HG03342 (cell line): Measurements from ENCODE around the gene LPP.

Experiments
- ATAC-seq: cut with Tn5 transposase; IDR thresholded peaks from one replicate; pipeline ENCODE4 v1.9.1; 2021; ENCODE audit warnings: mild to moderate bottlenecking, moderate library complexity; ENCODE audit not compliant: unreplicated experiment

The LPP gene

GRCh38 chr3:188832961-188833721, 679.2 kb downstream of the LPP start:
- ATAC-seq = no peak

GRCh38 chr3:188834349-188834748, 680.4 kb downstream of the LPP start:
- ATAC-seq = no peak

GRCh38 chr3:188839187-188839695, 685.3 kb downstream of the LPP start:
- ATAC-seq = no peak

GRCh38 chr3:188840290-188840689, 686.3 kb downstream of the LPP start:
- ATAC-seq = no peak

- no peak for ATAC-seq
Measured at GRCh38 chr3:188841906-188842305, 687.9 kb downstream of the LPP start.

- ATAC-seq = no peak
Measured at GRCh38 chr3:188842639-188843038, 688.7 kb downstream of the LPP start.

GRCh38 chr3:188844096-188844495, 690.1 kb downstream of the LPP start:
- ATAC-seq = no peak

- no peak for ATAC-seq
Measured at GRCh38 chr3:188845514-188845913, 691.6 kb downstream of the LPP start.

- ATAC-seq = no peak
Measured at GRCh38 chr3:188848947-188849346, 695.0 kb downstream of the LPP start.

- no peak for ATAC-seq
Measured at GRCh38 chr3:188853856-188854771, 700.2 kb downstream of the LPP start.

- ATAC-seq = no peak
Measured at GRCh38 chr3:188854772-188855149, 700.8 kb downstream of the LPP start.

GRCh38 chr3:188855675-188856074, 701.7 kb downstream of the LPP start:
- ATAC-seq = no peak

- ATAC-seq = no peak
Measured at GRCh38 chr3:188860147-188860546, 706.2 kb downstream of the LPP start.

- no peak for ATAC-seq
Measured at GRCh38 chr3:188861842-188862744, 708.1 kb downstream of the LPP start.

- ATAC-seq = no peak
Measured at GRCh38 chr3:188863999-188864406, 710.0 kb downstream of the LPP start.

- ATAC-seq = no peak
Measured at GRCh38 chr3:188867691-188868265, 713.8 kb downstream of the LPP start.

GRCh38 chr3:188868803-188869202, 714.8 kb downstream of the LPP start:
- no peak for ATAC-seq

GRCh38 chr3:188869628-188870027, 715.7 kb downstream of the LPP start:
- ATAC-seq = no peak

GRCh38 chr3:188870431-188870830, 716.5 kb downstream of the LPP start:
- ATAC-seq = no peak

- no peak for ATAC-seq
Measured at GRCh38 chr3:188874576-188874975, 720.6 kb downstream of the LPP start.
